Neuronal stem cell (in vitro differentiated cells): ENCODE data around the gene KISS1.
A peak's percentile ranks its signal among the peaks of the same experiment; 100 is the strongest.

ENCODE experiments used
- DNase-seq: peaks from one replicate; pipeline ENCODE4 v3.0.0-alpha.2; 2013; ENCODE audit warnings: low spot score
- H2AFZ ChIP-seq: one replicate; pipeline ENCODE4 v1.6.1; 2013; ENCODE audit warnings: mild to moderate bottlenecking, low read length, inconsistent platforms
- H2AK5ac ChIP-seq: 2 replicates; pipeline ENCODE4 v1.6.1; 2013; ENCODE audit warnings: low read depth, mild to moderate bottlenecking, inconsistent platforms, low read length, moderate library complexity, mixed read lengths
- H2BK120ac ChIP-seq: 2 replicates; pipeline ENCODE4 v1.6.1; 2013; ENCODE audit warnings: low read depth, mild to moderate bottlenecking, inconsistent platforms, low read length, moderate library complexity, mixed read lengths
- H2BK12ac ChIP-seq: one replicate; pipeline ENCODE4 v1.6.1; 2013; ENCODE audit warnings: low read length, inconsistent platforms
- H2BK15ac ChIP-seq: 2 replicates; pipeline ENCODE4 v1.6.1; 2013; ENCODE audit warnings: mild to moderate bottlenecking, low read length, inconsistent platforms, mixed read lengths
- H2BK5ac ChIP-seq: one replicate; pipeline ENCODE4 v1.6.1; 2013; ENCODE audit warnings: inconsistent platforms, mild to moderate bottlenecking, low read length, moderate library complexity
- H3K14ac ChIP-seq: one replicate; pipeline ENCODE4 v1.6.1; 2013; ENCODE audit warnings: low read length, inconsistent platforms
- H3K18ac ChIP-seq: 2 replicates; pipeline ENCODE4 v1.6.1; 2013; ENCODE audit warnings: low read length, inconsistent platforms
- H3K23ac ChIP-seq: 2 replicates; pipeline ENCODE4 v1.6.1; 2013; ENCODE audit warnings: low read depth, mild to moderate bottlenecking, mixed read lengths, low read length, inconsistent platforms; ENCODE audit not compliant: poor library complexity
- H3K27ac ChIP-seq: replicated peaks from 3 replicates; pipeline ENCODE4 v1.5.1; 2013; ENCODE audit warnings: low read length, inconsistent platforms
- H3K27me3 ChIP-seq, 3 experiments: 2 replicates each; pipeline ENCODE4 v1.6.1; 2013; ENCODE audit warnings: low read length in 3 of 3, mild to moderate bottlenecking in 2 of 3, inconsistent platforms in 1 of 3, low read depth in 1 of 3, mixed read lengths in 1 of 3, moderate library complexity in 1 of 3; ENCODE audit not compliant: control insufficient read depth in 3 of 3, insufficient read depth in 3 of 3
- H3K36me3 ChIP-seq, 2 donors: replicated peaks in 1 of 2; 2 replicates each; pipeline ENCODE4 v1.6.1; 2013; ENCODE audit warnings: low read length in 2 of 2; ENCODE audit not compliant: control insufficient read depth in 2 of 2, insufficient read depth in 2 of 2
- H3K4ac ChIP-seq: 2 replicates; pipeline ENCODE4 v1.6.1; 2013; ENCODE audit warnings: inconsistent platforms, mild to moderate bottlenecking, low read length, moderate library complexity
- H3K4me1 ChIP-seq, 2 donors: 1 replicate in 1 of 2; 2 replicates in 1 of 2; pipeline ENCODE4 v1.6.1; 2013; ENCODE audit warnings: low read length in 2 of 2, low read depth in 1 of 2; ENCODE audit not compliant: control insufficient read depth in 2 of 2, insufficient read depth in 1 of 2
- H3K4me2 ChIP-seq: one replicate; pipeline ENCODE4 v1.6.1; 2013; ENCODE audit warnings: mild to moderate bottlenecking, low read length, inconsistent platforms; ENCODE audit not compliant: insufficient read depth, poor library complexity, severe bottlenecking
- H3K4me3 ChIP-seq, 2 donors: 2 replicates each; pipeline ENCODE4 v1.5.1; 2013; ENCODE audit warnings: low read length in 2 of 2, mild to moderate bottlenecking in 2 of 2, inconsistent platforms in 1 of 2, moderate library complexity in 1 of 2
- H3K79me1 ChIP-seq: one replicate; pipeline ENCODE4 v1.6.1; 2013; ENCODE audit warnings: low read depth, mild to moderate bottlenecking, inconsistent platforms, low read length, moderate library complexity
- H3K9ac ChIP-seq: one replicate; pipeline ENCODE4 v1.6.1; 2013; ENCODE audit warnings: mild to moderate bottlenecking, low read depth, low read length, inconsistent platforms; ENCODE audit not compliant: poor library complexity
- H3K9me3 ChIP-seq, 2 donors: replicated peaks in 1 of 2; 2 replicates each; pipeline versions ENCODE3 to v1.6.1; 2013; ENCODE audit warnings: low read length in 2 of 2, mild to moderate bottlenecking in 2 of 2, inconsistent platforms in 1 of 2, low read depth in 1 of 2, mixed read lengths in 1 of 2, moderate library complexity in 1 of 2; ENCODE audit not compliant: control insufficient read depth in 2 of 2, insufficient read depth in 1 of 2
- H4K8ac ChIP-seq: one replicate; pipeline ENCODE4 v1.6.1; 2013; ENCODE audit warnings: low read depth, mild to moderate bottlenecking, inconsistent platforms, low read length, moderate library complexity
- H4K91ac ChIP-seq: one replicate; pipeline ENCODE4 v1.6.1; 2013; ENCODE audit warnings: low read length, low read depth, mild to moderate bottlenecking, inconsistent platforms; ENCODE audit not compliant: poor library complexity
- WGBS, 2 donors: extraction: QIAGEN DNeasy Blood & Tissue Kit; methylation state at CpG; one replicate each; pipeline ENCODE4 v1.1.7; 2013; ENCODE audit warnings: missing lambda C conversion rate in 2 of 2, mixed read lengths in 1 of 2; ENCODE audit not compliant: insufficient read length in 2 of 2, insufficient replicate concordance in 1 of 2; ENCODE audit errors: extremely low coverage in 2 of 2; 5-methylcytosine and 5-hydroxymethylcytosine counted together

KISS1 gene

GRCh38 chr1:204155881-204156280 lies 40.4 kb downstream of the KISS1 start:
- Histone ChIP-seq H3K4me3 (no peak overlapping the region), H3K79me1 (peaks cover 3% of the 10 kb centered on the region), H3K14ac (no peak overlapping the region), H3K4me1 (peaks cover 7 to 8% of the 10 kb centered on the region in 2 donors), H2BK15ac (no peak overlapping the region), H3K4ac (no peak overlapping the region), H3K18ac (peak overlapping the region; percentile 39), H3K23ac (no peak overlapping the region), H4K8ac (no peak overlapping the region), H3K27me3 (peaks cover 0 to 33% (median 16%) of the 10 kb centered on the region in 3 experiments), H2BK120ac (no peak overlapping the region), H3K36me3 (no peaks in the 10 kb centered on the region), H3K9me3 (no peaks in the 10 kb centered on the region), H3K9ac (no peak overlapping the region), H2AFZ (no peak overlapping the region), H2BK12ac (no peak overlapping the region), H4K91ac (no peak overlapping the region), H3K4me2 (no peak overlapping the region), H2BK5ac (no peak overlapping the region), H3K27ac (no peak overlapping the region), H2AK5ac (peak overlapping the region; percentile 41)
- no peak for DNase-seq
- no CpG with 5 or more reads among the region's 10 CpGs for WGBS, 2 donors

- Histone ChIP-seq H3K9me3 (peaks cover 0 to 1% of the 10 kb centered on the region in 2 donors), H2BK120ac (no peak overlapping the region), H3K9ac (no peak overlapping the region), H4K8ac (no peak overlapping the region), H3K4me1 (peaks cover 8% of the 10 kb centered on the region in 2 donors), H2AK5ac (peak overlapping the region; percentile 66), H3K36me3 (no peaks in the 10 kb centered on the region), H3K27ac (no peak overlapping the region), H2BK15ac (no peak overlapping the region), H3K4ac (no peak overlapping the region), H3K4me3 (no peak overlapping the region), H2BK12ac (no peak overlapping the region), H2AFZ (no peak overlapping the region), H3K27me3 (peaks cover 0 to 23% (median 18%) of the 10 kb centered on the region in 3 experiments), H4K91ac (no peak overlapping the region), H3K23ac (no peak overlapping the region), H3K14ac (no peak overlapping the region), H3K18ac (peak overlapping the region; percentile 19), H2BK5ac (no peak overlapping the region), H3K4me2 (no peak overlapping the region), H3K79me1 (peaks cover 3% of the 10 kb centered on the region)
- no CpG with 5 or more reads among the region's 15 CpGs for WGBS, 2 donors
- DNase-seq, result no peak
Measured at GRCh38 chr1:204154568-204155255, 41.6 kb downstream of the KISS1 start.

- peaks cover 0 to 1% of the 10 kb centered on the region in 2 donors for H3K9me3 ChIP-seq
- no peak overlapping the region for H3K4ac ChIP-seq
- H3K4me3 ChIP-seq, result peak overlapping the region in 1 of 2 donors; percentile 62
- H3K18ac ChIP-seq, result no peak overlapping the region
- H3K4me1 ChIP-seq, result peaks cover 8% of the 10 kb centered on the region in 2 donors
- no peak overlapping the region for H3K9ac ChIP-seq
- no peak for DNase-seq
- H3K14ac ChIP-seq, result no peak overlapping the region
- H3K36me3 ChIP-seq, result no peaks in the 10 kb centered on the region
- H2BK5ac ChIP-seq, result no peak overlapping the region
- H2BK120ac ChIP-seq, result no peak overlapping the region
- no peak overlapping the region for H4K91ac ChIP-seq
- H2AFZ ChIP-seq, result no peak overlapping the region
- no peak overlapping the region for H3K23ac ChIP-seq
- H2BK12ac ChIP-seq, result no peak overlapping the region
- H3K27me3 ChIP-seq, result peaks cover 0 to 21% (median 21%) of the 10 kb centered on the region in 3 experiments
- peaks cover 3% of the 10 kb centered on the region for H3K79me1 ChIP-seq
- no peak overlapping the region for H4K8ac ChIP-seq
- H3K4me2 ChIP-seq, result no peak overlapping the region
- no peak overlapping the region for H2BK15ac ChIP-seq
- no peak overlapping the region for H2AK5ac ChIP-seq
- WGBS, 2 donors, result no CpG with 5 or more reads among the region's 5 CpGs
- no peak overlapping the region for H3K27ac ChIP-seq
Measured at GRCh38 chr1:204153667-204154066, 42.6 kb downstream of the KISS1 start.

- peak overlapping the region; percentile 98 for H2AFZ ChIP-seq
- peak overlapping the region; percentile 95 for H2BK12ac ChIP-seq
- peak overlapping the region; percentile 97 for H3K18ac ChIP-seq
- peak overlapping the region; percentile 98 for H3K23ac ChIP-seq
- H4K8ac ChIP-seq, result no peak overlapping the region
- DNase-seq, result no peak
- H3K4ac ChIP-seq, result peak overlapping the region; percentile 4
- peaks cover 0 to 24% (median 18%) of the 10 kb centered on the region in 3 experiments for H3K27me3 ChIP-seq
- no peak overlapping the region for H2BK5ac ChIP-seq
- H3K9ac ChIP-seq, result peak overlapping the region; percentile 94
- H4K91ac ChIP-seq, result no peak overlapping the region
- peak overlapping the region; percentile 34 for H2BK15ac ChIP-seq
- no peak overlapping the region for H3K27ac ChIP-seq
- peaks cover 14 to 16% of the 10 kb centered on the region in 2 donors for H3K4me1 ChIP-seq
- no CpG with 5 or more reads among the region's 25 CpGs for WGBS, 2 donors
- H3K9me3 ChIP-seq, result peaks cover 0 to 1% of the 10 kb centered on the region in 2 donors
- H3K36me3 ChIP-seq, result no peaks in the 10 kb centered on the region
- peaks cover 3% of the 10 kb centered on the region for H3K79me1 ChIP-seq
- H2AK5ac ChIP-seq, result peak overlapping the region; percentile 43
- H3K14ac ChIP-seq, result no peak overlapping the region
- H2BK120ac ChIP-seq, result peak overlapping the region; percentile 10
- peak overlapping the region; percentile 58 to 87 for H3K4me3 ChIP-seq
- H3K4me2 ChIP-seq, result peak overlapping the region; percentile 94
Measured at GRCh38 chr1:204152310-204153044, 43.8 kb downstream of the KISS1 start.
